GM19351 (cell line): ENCODE measurements around the gene GDAP1L1.
"Not testable (repeated sequence)": the region's sequence is repeated elsewhere in the genome, so short reads cannot be mapped to it uniquely, and the experiment has no call there.

Experiments
- ATAC-seq: cut with Tn5 transposase; IDR thresholded peaks from one replicate; pipeline ENCODE4 v1.9.1; 2021; ENCODE audit warnings: mild to moderate bottlenecking, moderate library complexity; ENCODE audit not compliant: unreplicated experiment

GDAP1L1 gene

GRCh38 chr20:44219170-44219730, 27.9 kb upstream of the GDAP1L1 start:
- ATAC-seq, result no peak

GRCh38 chr20:44219791-44220190, 27.3 kb upstream of the GDAP1L1 start:
- no peak for ATAC-seq

- no peak for ATAC-seq
These were observed 25.6 kb upstream of the GDAP1L1 start for GRCh38 chr20:44221368-44221954.

GRCh38 chr20:44222027-44222426, 25.1 kb upstream of the GDAP1L1 start:
- no peak for ATAC-seq

- ATAC-seq, result no peak
These were observed 24.3 kb upstream of the GDAP1L1 start for GRCh38 chr20:44222633-44223368.

- no peak for ATAC-seq
These were observed 23.4 kb upstream of the GDAP1L1 start for GRCh38 chr20:44223721-44224120.

GRCh38 chr20:44224637-44225036, 22.5 kb upstream of the GDAP1L1 start:
- no peak for ATAC-seq

GRCh38 chr20:44228465-44229258, 18.4 kb upstream of the GDAP1L1 start:
- no peak for ATAC-seq

- no peak for ATAC-seq
These were observed 15.9 kb upstream of the GDAP1L1 start for GRCh38 chr20:44231193-44231592.

- ATAC-seq, result no peak
These were observed 15.2 kb upstream of the GDAP1L1 start for GRCh38 chr20:44231713-44232468.

- not testable (repeated sequence) for ATAC-seq
These were observed 14.6 kb upstream of the GDAP1L1 start for GRCh38 chr20:44232469-44232856.

GRCh38 chr20:44233436-44234016, 13.6 kb upstream of the GDAP1L1 start:
- no peak for ATAC-seq

GRCh38 chr20:44234566-44235317, 12.4 kb upstream of the GDAP1L1 start:
- no peak for ATAC-seq

- ATAC-seq, result no peak
These were observed 11.4 kb upstream of the GDAP1L1 start for GRCh38 chr20:44235702-44236101.

- ATAC-seq, result not testable (repeated sequence)
These were observed 10.3 kb upstream of the GDAP1L1 start for GRCh38 chr20:44236840-44237239.

- no peak for ATAC-seq
These were observed 5.3 kb upstream of the GDAP1L1 start for GRCh38 chr20:44241796-44242195.

- ATAC-seq, result no peak
These were observed 1.1 kb upstream of the GDAP1L1 start for GRCh38 chr20:44245977-44246376.

- ATAC-seq, result no peak
These were observed 690 bp downstream of the GDAP1L1 start for GRCh38 chr20:44247586-44248409.

GRCh38 chr20:44248410-44248759, 1.3 kb downstream of the GDAP1L1 start:
- no peak for ATAC-seq
